ENCODE results near the gene ZBTB20. TPM values are rescaled to one million over a fixed set of nuclear protein-coding genes. Genes with fewer than 3 reads are reported as not detected.

The ZBTB20 gene
- total RNA-seq, 1 experiment from 2014 or later = 1.6 TPM

GRCh38 chr3:114566162-114566755, 580.8 kb downstream of the ZBTB20 start:
- no peak overlapping the region for H2AFZ ChIP-seq (ENCODE audit: low read length)
- no peaks in the 10 kb centered on the region for H3K79me2 ChIP-seq (ENCODE audit: low read length)
- H3K4me2 ChIP-seq (ENCODE audit: low read depth, low read length, poor library complexity, severe bottlenecking) = no peak overlapping the region
- H3K4me1 ChIP-seq (ENCODE audit: low read length) = no peaks in the 10 kb centered on the region
- H3K36me3 ChIP-seq (ENCODE audit: insufficient read depth, low read length) = no peaks in the 10 kb centered on the region
- H3K27ac ChIP-seq (ENCODE audit: low read length) = no peak overlapping the region
- no peak overlapping the region for H3K9ac ChIP-seq (ENCODE audit: low read length)
- no peaks in the 10 kb centered on the region for H3K9me3 ChIP-seq (ENCODE audit: low read length)
- no peaks in the 10 kb centered on the region for H3K9me2 ChIP-seq (replicated peaks; ENCODE audit: insufficient read depth, low read length)
- H3K27me3 ChIP-seq (ENCODE audit: low read length) = no peaks in the 10 kb centered on the region; the same call in 1 of the 2 replicates
- H3K4me3 ChIP-seq (ENCODE audit: low read length) = no peak overlapping the region
- no peak for DNase-seq
- no peaks in the 10 kb centered on the region for H4K20me1 ChIP-seq (ENCODE audit: insufficient read depth, low read depth, low read length)

- Histone ChIP-seq H3K79me2 (ENCODE audit: low read length) (no peaks in the 10 kb centered on the region), H3K4me3 (ENCODE audit: low read length) (no peak overlapping the region), H3K36me3 (ENCODE audit: insufficient read depth, low read length) (no peaks in the 10 kb centered on the region), H3K9me2 (replicated peaks; ENCODE audit: insufficient read depth, low read length) (no peaks in the 10 kb centered on the region), H3K9me3 (ENCODE audit: low read length) (no peaks in the 10 kb centered on the region), H4K20me1 (ENCODE audit: insufficient read depth, low read depth, low read length) (no peaks in the 10 kb centered on the region), H3K4me2 (ENCODE audit: low read depth, low read length, poor library complexity, severe bottlenecking) (no peak overlapping the region), H3K27me3 (ENCODE audit: low read length) (no peaks in the 10 kb centered on the region; the same call in 1 of the 2 replicates), H3K9ac (ENCODE audit: low read length) (no peak overlapping the region), H3K4me1 (ENCODE audit: low read length) (no peaks in the 10 kb centered on the region), H3K27ac (ENCODE audit: low read length) (no peak overlapping the region), H2AFZ (ENCODE audit: low read length) (no peak overlapping the region)
- no peak for DNase-seq
Observed at GRCh38 chr3:114565216-114565615, 581.9 kb downstream of the ZBTB20 start.

- no peak for DNase-seq
- Histone ChIP-seq H4K20me1 (ENCODE audit: insufficient read depth, low read depth, low read length) (no peaks in the 10 kb centered on the region), H3K9ac (ENCODE audit: low read length) (no peak overlapping the region), H3K4me3 (ENCODE audit: low read length) (no peak overlapping the region), H3K79me2 (ENCODE audit: low read length) (no peaks in the 10 kb centered on the region), H3K9me3 (ENCODE audit: low read length) (no peaks in the 10 kb centered on the region), H3K27me3 (ENCODE audit: low read length) (no peaks in the 10 kb centered on the region), H3K4me1 (ENCODE audit: low read length) (no peaks in the 10 kb centered on the region), H3K4me2 (ENCODE audit: low read depth, low read length, poor library complexity, severe bottlenecking) (no peak overlapping the region), H2AFZ (ENCODE audit: low read length) (no peak overlapping the region), H3K27ac (ENCODE audit: low read length) (no peak overlapping the region), H3K36me3 (ENCODE audit: insufficient read depth, low read length) (no peaks in the 10 kb centered on the region), H3K9me2 (replicated peaks; ENCODE audit: insufficient read depth, low read length) (no peaks in the 10 kb centered on the region)
Observed at GRCh38 chr3:114563720-114564119, 583.4 kb downstream of the ZBTB20 start.

GRCh38 chr3:114562557-114562956, 584.5 kb downstream of the ZBTB20 start:
- Histone ChIP-seq H4K20me1 (ENCODE audit: insufficient read depth, low read depth, low read length) (no peaks in the 10 kb centered on the region), H2AFZ (ENCODE audit: low read length) (no peak overlapping the region), H3K79me2 (ENCODE audit: low read length) (no peaks in the 10 kb centered on the region), H3K4me1 (ENCODE audit: low read length) (no peaks in the 10 kb centered on the region), H3K9ac (ENCODE audit: low read length) (no peak overlapping the region), H3K9me3 (ENCODE audit: low read length) (no peaks in the 10 kb centered on the region), H3K27ac (ENCODE audit: low read length) (no peak overlapping the region), H3K9me2 (replicated peaks; ENCODE audit: insufficient read depth, low read length) (no peaks in the 10 kb centered on the region), H3K36me3 (ENCODE audit: insufficient read depth, low read length) (no peaks in the 10 kb centered on the region), H3K4me2 (ENCODE audit: low read depth, low read length, poor library complexity, severe bottlenecking) (no peak overlapping the region), H3K27me3 (ENCODE audit: low read length) (no peaks in the 10 kb centered on the region), H3K4me3 (ENCODE audit: low read length) (no peak overlapping the region)
- no peak for DNase-seq

- Histone ChIP-seq H3K9me3 (ENCODE audit: low read length) (no peaks in the 10 kb centered on the region), H3K27ac (ENCODE audit: low read length) (no peak overlapping the region), H3K36me3 (ENCODE audit: insufficient read depth, low read length) (no peaks in the 10 kb centered on the region), H3K27me3 (ENCODE audit: low read length) (no peaks in the 10 kb centered on the region), H3K4me3 (ENCODE audit: low read length) (no peak overlapping the region), H4K20me1 (ENCODE audit: insufficient read depth, low read depth, low read length) (no peaks in the 10 kb centered on the region), H3K9ac (ENCODE audit: low read length) (no peak overlapping the region), H2AFZ (ENCODE audit: low read length) (no peak overlapping the region), H3K4me1 (ENCODE audit: low read length) (no peaks in the 10 kb centered on the region), H3K4me2 (ENCODE audit: low read depth, low read length, poor library complexity, severe bottlenecking) (no peak overlapping the region), H3K9me2 (replicated peaks; ENCODE audit: insufficient read depth, low read length) (no peaks in the 10 kb centered on the region), H3K79me2 (ENCODE audit: low read length) (no peaks in the 10 kb centered on the region)
- DNase-seq = no peak
Observed at GRCh38 chr3:114558271-114558670, 588.8 kb downstream of the ZBTB20 start.

- no peak for DNase-seq
- no peaks in the 10 kb centered on the region for H4K20me1 ChIP-seq (ENCODE audit: insufficient read depth, low read depth, low read length)
- no peak overlapping the region for H3K27ac ChIP-seq (ENCODE audit: low read length)
- H3K9me3 ChIP-seq (ENCODE audit: low read length) = no peaks in the 10 kb centered on the region
- H3K9me2 ChIP-seq (replicated peaks; ENCODE audit: insufficient read depth, low read length) = no peaks in the 10 kb centered on the region
- no peak overlapping the region for H2AFZ ChIP-seq (ENCODE audit: low read length)
- no peak overlapping the region for H3K9ac ChIP-seq (ENCODE audit: low read length)
- no peaks in the 10 kb centered on the region for H3K79me2 ChIP-seq (ENCODE audit: low read length)
- H3K4me2 ChIP-seq (ENCODE audit: low read depth, low read length, poor library complexity, severe bottlenecking) = no peak overlapping the region
- H3K4me1 ChIP-seq (ENCODE audit: low read length) = no peaks in the 10 kb centered on the region
- no peaks in the 10 kb centered on the region for H3K36me3 ChIP-seq (ENCODE audit: insufficient read depth, low read length)
- H3K4me3 ChIP-seq (ENCODE audit: low read length) = no peak overlapping the region
- H3K27me3 ChIP-seq (ENCODE audit: low read length) = no peaks in the 10 kb centered on the region
Observed at GRCh38 chr3:114557791-114558190, 589.3 kb downstream of the ZBTB20 start.

- Histone ChIP-seq H3K36me3 (ENCODE audit: insufficient read depth, low read length) (no peaks in the 10 kb centered on the region), H3K4me3 (ENCODE audit: low read length) (no peak overlapping the region), H3K9me2 (replicated peaks; ENCODE audit: insufficient read depth, low read length) (no peaks in the 10 kb centered on the region), H3K9ac (ENCODE audit: low read length) (no peak overlapping the region), H3K79me2 (ENCODE audit: low read length) (no peaks in the 10 kb centered on the region), H2AFZ (ENCODE audit: low read length) (no peak overlapping the region), H4K20me1 (ENCODE audit: insufficient read depth, low read depth, low read length) (no peaks in the 10 kb centered on the region), H3K27ac (ENCODE audit: low read length) (no peak overlapping the region), H3K4me1 (ENCODE audit: low read length) (no peaks in the 10 kb centered on the region), H3K9me3 (ENCODE audit: low read length) (no peaks in the 10 kb centered on the region), H3K27me3 (ENCODE audit: low read length) (no peaks in the 10 kb centered on the region), H3K4me2 (ENCODE audit: low read depth, low read length, poor library complexity, severe bottlenecking) (no peak overlapping the region)
- DNase-seq = no peak
Observed at GRCh38 chr3:114556657-114557213, 590.4 kb downstream of the ZBTB20 start.

- Histone ChIP-seq H3K27me3 (ENCODE audit: low read length) (no peaks in the 10 kb centered on the region), H4K20me1 (ENCODE audit: insufficient read depth, low read depth, low read length) (no peaks in the 10 kb centered on the region), H3K9me2 (replicated peaks; ENCODE audit: insufficient read depth, low read length) (no peaks in the 10 kb centered on the region), H3K4me3 (ENCODE audit: low read length) (no peak overlapping the region), H3K36me3 (ENCODE audit: insufficient read depth, low read length) (no peaks in the 10 kb centered on the region), H3K9ac (ENCODE audit: low read length) (no peak overlapping the region), H3K9me3 (ENCODE audit: low read length) (no peaks in the 10 kb centered on the region), H3K79me2 (ENCODE audit: low read length) (no peaks in the 10 kb centered on the region), H3K4me2 (ENCODE audit: low read depth, low read length, poor library complexity, severe bottlenecking) (no peak overlapping the region), H3K27ac (ENCODE audit: low read length) (no peak overlapping the region), H2AFZ (ENCODE audit: low read length) (no peak overlapping the region), H3K4me1 (ENCODE audit: low read length) (no peaks in the 10 kb centered on the region)
- no peak for DNase-seq
Observed at GRCh38 chr3:114554731-114555130, 592.4 kb downstream of the ZBTB20 start.

Measured in Karpas-422 (cell line).